H1 (cell line): ENCODE data around the gene FLOT1. TPM values are rescaled to one million over a fixed set of nuclear protein-coding genes. Genes with fewer than 3 reads are reported as not detected.

Experiments
- CTCF ChIA-PET: fragments of 300-600 bp; sonication (Branson Sonifier 250); formaldehyde crosslinking; loops from one replicate; lab custom pipeline; 2021; ENCODE audit not compliant: partially characterized antibody; lab: Charles Lee
- POLR2A ChIA-PET: fragments of 300-600 bp; sonication (Branson Sonifier 250); formaldehyde crosslinking; loops from one replicate; lab custom pipeline; 2021; ENCODE audit warnings: inconsistent platforms; ENCODE audit not compliant: partially characterized antibody; lab: Charles Lee
- DNase-seq, 2 experiments: peaks; one replicate each; pipeline versions ENCODE4 v3.0.0 to v3.0.0-alpha.2; 2010 to 2022; ENCODE audit warnings: low spot score in 2 of 2, low read depth in 1 of 2, mixed read lengths in 1 of 2
- FAIRE-seq: peaks from 2 replicates; lab custom pipeline; 2011; peaks lifted over from hg19 to GRCh38; lab: Jason Lieb, UNC
- H2AFZ ChIP-seq: 2 replicates; pipeline ENCODE4 v1.8.1; 2012; ENCODE audit warnings: low read length, inconsistent platforms
- H2AK5ac ChIP-seq: 2 replicates; pipeline ENCODE4 v1.6.1; 2013; ENCODE audit warnings: low read depth, low read length
- H2BK120ac ChIP-seq: replicated peaks from 2 replicates; pipeline ENCODE3; 2013; ENCODE audit warnings: low read depth, low read length, inconsistent platforms
- H2BK12ac ChIP-seq: 2 replicates; pipeline ENCODE4 v1.6.1; 2013; ENCODE audit warnings: low read depth, low read length
- H2BK15ac ChIP-seq: 2 replicates; pipeline ENCODE4 v1.6.1; 2013; ENCODE audit warnings: low read length
- H2BK20ac ChIP-seq: 2 replicates; pipeline ENCODE4 v1.6.1; 2013; ENCODE audit warnings: low read length
- H2BK5ac ChIP-seq: 2 replicates; pipeline ENCODE4 v1.6.1; 2013; ENCODE audit warnings: low read depth, low read length
- H3K14ac ChIP-seq: 2 replicates; pipeline ENCODE4 v1.6.1; 2013; ENCODE audit warnings: inconsistent platforms; ENCODE audit not compliant: insufficient read length
- H3K18ac ChIP-seq: 2 replicates; pipeline ENCODE4 v1.6.1; 2013; ENCODE audit warnings: low read length; ENCODE audit errors: extremely low read depth
- H3K23ac ChIP-seq: 2 replicates; pipeline ENCODE4 v1.6.1; 2013; ENCODE audit warnings: inconsistent platforms; ENCODE audit not compliant: insufficient read length
- H3K23me2 ChIP-seq: 2 replicates; pipeline ENCODE4 v1.6.1; 2013; ENCODE audit warnings: low read depth, low read length
- H3K27ac ChIP-seq: 2 replicates; pipeline ENCODE4 v1.6.1; 2011; ENCODE audit warnings: low read depth, low read length, inconsistent platforms
- H3K27me3 ChIP-seq, 4 experiments: replicated peaks in 1 of 4; 1 replicate in 1 of 4; 2 replicates in 3 of 4; pipeline versions ENCODE4 v1.6.1 to v1.8.1; 2011 to 2013; ENCODE audit warnings: low read length in 3 of 4, mild to moderate bottlenecking in 3 of 4, inconsistent platforms in 2 of 4, mixed read lengths in 2 of 4, moderate library complexity in 1 of 4; ENCODE audit not compliant: control insufficient read depth in 3 of 4, insufficient read depth in 3 of 4; ENCODE audit errors: extremely low read depth in 1 of 4
- H3K36me3 ChIP-seq, 4 experiments: 2 replicates each; pipeline versions ENCODE4 v1.6.1 to v1.8.1; 2011 to 2013; ENCODE audit warnings: mild to moderate bottlenecking in 4 of 4, low read length in 3 of 4, moderate library complexity in 2 of 4, control low read depth in 1 of 4, inconsistent platforms in 1 of 4; ENCODE audit not compliant: insufficient read depth in 4 of 4, control insufficient read depth in 2 of 4
- H3K4ac ChIP-seq: replicated peaks from 2 replicates; pipeline ENCODE3; 2013; ENCODE audit warnings: low read length, low read depth, mixed read lengths, inconsistent platforms; ENCODE audit not compliant: insufficient read length
- H3K4me1 ChIP-seq, 4 experiments: replicated peaks in 1 of 4; 1 replicate in 1 of 4; 2 replicates in 3 of 4; pipeline versions ENCODE4 v1.6.1 to v1.8.1; 2011 to 2013; ENCODE audit warnings: low read length in 3 of 4, inconsistent platforms in 2 of 4, mixed read lengths in 1 of 4; ENCODE audit not compliant: insufficient read depth in 4 of 4, control insufficient read depth in 3 of 4
- H3K4me2 ChIP-seq, 2 experiments: 2 replicates each; pipeline versions ENCODE4 v1.6.1 to v1.8.1; 2011 to 2013; ENCODE audit warnings: low read depth in 2 of 2, low read length in 2 of 2, control low read depth in 1 of 2, inconsistent platforms in 1 of 2, mild to moderate bottlenecking in 1 of 2; ENCODE audit not compliant: insufficient read depth in 1 of 2
- H3K4me3 ChIP-seq, 4 experiments: fragments of 200-600, 300-600 bp in 1 of 4; sonication (generic), shearing (Covaris generic), sonication (Bioruptor Twin) in 1 of 4; 2 replicates each; pipeline versions ENCODE4 v1.5.1 to v1.8.1; 2011 to 2016; ENCODE audit warnings: low read length in 4 of 4, low read depth in 3 of 4, control low read depth in 2 of 4, inconsistent platforms in 2 of 4, mild to moderate bottlenecking in 2 of 4, mixed read lengths in 1 of 4, moderate library complexity in 1 of 4; ENCODE audit not compliant: insufficient read depth in 2 of 4; ENCODE audit errors: extremely low read depth in 1 of 4
- H3K56ac ChIP-seq: replicated peaks from 2 replicates; pipeline ENCODE3; 2013; ENCODE audit warnings: low read depth, mild to moderate bottlenecking, mixed read lengths, low read length, inconsistent platforms; ENCODE audit not compliant: insufficient read length
- H3K79me1 ChIP-seq: 2 replicates; pipeline ENCODE4 v1.6.1; 2013; ENCODE audit warnings: low read depth, low read length, control low read depth
- H3K79me2 ChIP-seq, 2 experiments: 2 replicates each; pipeline versions ENCODE4 v1.6.1 to v1.8.1; 2012 to 2013; ENCODE audit warnings: low read length in 2 of 2, mild to moderate bottlenecking in 2 of 2, inconsistent platforms in 1 of 2; ENCODE audit not compliant: insufficient read depth in 2 of 2, control insufficient read depth in 1 of 2
- H3K9ac ChIP-seq, 4 experiments: replicated peaks in 1 of 4; 1 replicate in 1 of 4; 2 replicates in 3 of 4; pipeline versions ENCODE4 v1.6.1 to v1.8.1; 2011 to 2013; ENCODE audit warnings: low read depth in 3 of 4, low read length in 3 of 4, control low read depth in 2 of 4, mild to moderate bottlenecking in 2 of 4, moderate library complexity in 2 of 4, inconsistent platforms in 1 of 4; ENCODE audit errors: extremely low read depth in 1 of 4
- H3K9me3 ChIP-seq, 2 experiments: 2 replicates each; pipeline versions ENCODE4 v1.6.1 to v1.8.1; 2012 to 2013; ENCODE audit warnings: mild to moderate bottlenecking in 2 of 2, moderate library complexity in 2 of 2, control low read depth in 1 of 2, inconsistent platforms in 1 of 2, low read depth in 1 of 2, low read length in 1 of 2, mixed read lengths in 1 of 2; ENCODE audit not compliant: insufficient read depth in 2 of 2
- H4K20me1 ChIP-seq, 2 experiments: replicated peaks in 1 of 2; 2 replicates each; pipeline versions ENCODE3 to v1.8.1; 2011 to 2013; ENCODE audit warnings: inconsistent platforms in 2 of 2, low read length in 2 of 2, mild to moderate bottlenecking in 1 of 2; ENCODE audit not compliant: insufficient read depth in 2 of 2, control insufficient read depth in 1 of 2
- H4K5ac ChIP-seq: 2 replicates; pipeline ENCODE4 v1.6.1; 2013; ENCODE audit warnings: low read length, low read depth, mixed read lengths, inconsistent platforms; ENCODE audit not compliant: insufficient read length
- H4K8ac ChIP-seq: 2 replicates; pipeline ENCODE4 v1.8.0; 2013; ENCODE audit warnings: mild to moderate bottlenecking, moderate library complexity, low read length, inconsistent platforms; ENCODE audit not compliant: insufficient read depth; ENCODE audit errors: extremely low read depth
- H4K91ac ChIP-seq: replicated peaks from 2 replicates; pipeline ENCODE3; 2013; ENCODE audit warnings: low read length, mixed read lengths, inconsistent platforms; ENCODE audit not compliant: insufficient read length
- BCL11A ChIP-seq, 2 experiments: IDR thresholded peaks; one replicate each; pipeline ENCODE4 v1.6.1; 2011; ENCODE audit warnings: low read depth in 2 of 2, low read length in 2 of 2, mild to moderate bottlenecking in 2 of 2
- BRCA1 ChIP-seq: IDR thresholded peaks from 2 replicates; pipeline ENCODE4 v1.6.1; 2012; ENCODE audit warnings: low read depth, low read length, improper control_type of control experiment
- CBX5 ChIP-seq: fragments of 300-800, 300-1000 bp; sonication (generic); IDR thresholded peaks from 2 replicates; pipeline ENCODE4 v1.7.1; 2016; ENCODE audit warnings: antibody characterized with exemption, low read length, low read depth
- EP300 ChIP-seq, 2 experiments: IDR thresholded peaks; 1 replicate in 1 of 2; 2 replicates in 1 of 2; pipeline ENCODE4 v1.6.1; 2011 to 2012; ENCODE audit warnings: low read depth in 2 of 2, low read length in 2 of 2, mild to moderate bottlenecking in 2 of 2, borderline replicate concordance in 1 of 2, inconsistent platforms in 1 of 2, moderate library complexity in 1 of 2
- SIRT6 ChIP-seq: IDR thresholded peaks from one replicate; pipeline ENCODE4 v1.7.1; 2012; ENCODE audit warnings: low read length, inconsistent platforms
- TEAD4 ChIP-seq: IDR thresholded peaks from 2 replicates; pipeline ENCODE4 v1.6.1; 2012; ENCODE audit warnings: low read depth, low read length, inconsistent platforms, mixed read lengths
- WGBS, 2 experiments: shearing (Covaris generic) in 1 of 2; methylation state at CpG; one replicate each; pipeline versions ENCODE4 v1.1.6 to v1.1.7; 2013 to 2015; ENCODE audit warnings: low lambda C conversion rate in 2 of 2, mixed read lengths in 2 of 2, inconsistent platforms in 1 of 2, low coverage in 1 of 2, missing lambda C conversion rate in 1 of 2; ENCODE audit not compliant: insufficient replicate concordance in 2 of 2, insufficient coverage in 1 of 2, insufficient read length in 1 of 2; ENCODE audit errors: extremely low coverage in 1 of 2, missing lambda C conversion rate in 1 of 2; 5-methylcytosine and 5-hydroxymethylcytosine counted together
- polyA plus RNA-seq, 7 experiments: library from polyadenylated mRNA; depleted of rRNA in 3 of 7; stranded (reverse) in 5 of 7; unstranded in 2 of 7; fragments of >200 nt in 5 of 7; fragments of 200-250 nt in 2 of 7; gene quantifications; 1 replicate in 5 of 7; 2 replicates in 1 of 7; 4 replicates in 1 of 7; pipeline versions ENCODE4 v1.2.1 to v1.2.3, GENCODE V29; 2011 to 2013; ENCODE audit warnings: missing spikeins in 2 of 7, mixed read lengths in 2 of 7
- total RNA-seq: library from RNA; stranded (reverse); fragmentation: NEBNext Ultra II Directional; extraction: Animal tissue kit (Norgen Biotek cat#: 25700); gene quantifications from 2 replicates; pipeline ENCODE4 v1.2.1, GENCODE V29; 2021

Gene FLOT1
- total and polyA plus RNA-seq, 2 of the 8 experiments (the other 6 are each of a cell fraction or from before 2014, with no cell fraction given): 87.5 to 88.1 TPM

GRCh38 chr6:30683183-30683979 is 59.1 kb downstream of the FLOT1 start:
- H3K9ac ChIP-seq: no peak overlapping the region; a peak in 1 of 7 replicates
- H2BK5ac ChIP-seq: peak overlapping the region; percentile 63; the same call in 1 of the 2 replicates
- 0 out of 2 replicates have a peak overlapping the region, but pooled peaks have one; percentile 61 for H2BK20ac ChIP-seq
- no peak overlapping the region; the same call in 1 of the 2 replicates for H3K18ac ChIP-seq
- no peak overlapping the region for H3K4ac ChIP-seq
- no peak overlapping the region for H2BK12ac ChIP-seq
- no peak overlapping the region for H4K5ac ChIP-seq
- no peak overlapping the region for H3K14ac ChIP-seq
- no peak overlapping the region for H3K27ac ChIP-seq
- ChIA-PET POLR2A (interaction anchor here (0.5 to 18.7 kb wide), 8 partner anchors 13 to 376 kb away, joined by 3 to 388 read pairs (median 4); partner anchors contain the start of genes MDC1 and TUBB), CTCF (interaction anchor here (1.2 to 11.0 kb wide), 5 partner anchors 11 to 142 kb away, joined by 3 to 147 read pairs (median 5); partner anchors contain the start of gene DHX16)
- 0 out of 2 replicates have a peak overlapping the region, but pooled peaks have one; percentile 42 for H2AK5ac ChIP-seq
- H3K27me3 ChIP-seq: no peaks in the 10 kb centered on the region
- peaks cover 0 to 18% of the 10 kb centered on the region in 2 experiments; a peak in 3 of 4 replicates for H3K79me2 ChIP-seq
- H4K91ac ChIP-seq: peak overlapping the region; percentile 76
- peak overlapping the region in 1 of 4 experiments; percentile 44; a peak in 3 of 8 replicates for H3K4me3 ChIP-seq
- no peak overlapping the region for H4K8ac ChIP-seq
- FAIRE-seq (no peak), DNase-seq (no peak)
- WGBS, 2 experiments: 76% methylated on average over 2 of the region's 7 CpGs; no CpG with 5 or more reads in 1 of the 2 experiments
- no peak overlapping the region for H3K56ac ChIP-seq
- no peak overlapping the region for H2BK15ac ChIP-seq
- H3K79me1 ChIP-seq: peaks cover 4% of the 10 kb centered on the region; the same call in 1 of the 2 replicates
- no peak overlapping the region for H2BK120ac ChIP-seq
- H3K36me3 ChIP-seq: no peaks in the 10 kb centered on the region; a peak in 1 of 8 replicates
- no peaks in the 10 kb centered on the region for H3K9me3 ChIP-seq
- H3K23me2 ChIP-seq: peaks cover 13% of the 10 kb centered on the region
- H2AFZ ChIP-seq: no peak overlapping the region
- H3K4me2 ChIP-seq: peak overlapping the region; percentile 53 to 96
- H3K4me1 ChIP-seq: peaks cover 7 to 37% (median 24%) of the 10 kb centered on the region in 4 experiments
- peaks cover 3 to 8% of the 10 kb centered on the region in 2 experiments for H4K20me1 ChIP-seq
- H3K23ac ChIP-seq: no peak overlapping the region
- TF ChIP-seq BRCA1 (no peak), SIRT6 (no peak), CBX5 (no peak), TEAD4 (no peak), BCL11A (IDR thresholded peaks at IDR 0.05; ENCODE audit: low read depth in 2 of 2, low read length in 2 of 2) (no peak), EP300 (IDR thresholded peaks at IDR 0.05; ENCODE audit: borderline replicate concordance in 1 of 2, low read depth in 2 of 2, low read length in 2 of 2) (no peak)
